Trophoblast cell (in vitro differentiated cells and primary cell): Measurements from ENCODE around the gene FHIT.
A peak's percentile ranks its signal among the peaks of the same experiment; 100 is the strongest.

Source experiments
- DNase-seq, 2 donors: peaks; one replicate each; pipeline ENCODE4 v3.0.0-alpha.2; 2016
- H2AFZ ChIP-seq: 2 replicates; pipeline ENCODE4 v1.6.1; 2013; ENCODE audit warnings: low read length, moderate library complexity, mild to moderate bottlenecking; ENCODE audit not compliant: insufficient read depth, poor library complexity
- H2AK5ac ChIP-seq: 2 replicates; pipeline ENCODE4 v1.6.1; 2013; ENCODE audit warnings: mild to moderate bottlenecking, low read length
- H2BK120ac ChIP-seq: 2 replicates; pipeline ENCODE4 v1.6.1; 2013; ENCODE audit warnings: low read length, mild to moderate bottlenecking, moderate library complexity; ENCODE audit not compliant: insufficient read depth, poor library complexity
- H2BK12ac ChIP-seq: 2 replicates; pipeline ENCODE4 v1.6.1; 2013; ENCODE audit warnings: mild to moderate bottlenecking, low read length, moderate library complexity
- H2BK5ac ChIP-seq: 2 replicates; pipeline ENCODE4 v1.6.1; 2013; ENCODE audit warnings: low read length, low read depth, moderate library complexity, mild to moderate bottlenecking; ENCODE audit not compliant: poor library complexity
- H3K14ac ChIP-seq: 2 replicates; pipeline ENCODE4 v1.6.1; 2013; ENCODE audit warnings: mild to moderate bottlenecking, low read length
- H3K18ac ChIP-seq: 2 replicates; pipeline ENCODE4 v1.6.1; 2013; ENCODE audit warnings: mild to moderate bottlenecking, low read length
- H3K23ac ChIP-seq: 2 replicates; pipeline ENCODE4 v1.6.1; 2013; ENCODE audit warnings: low read length
- H3K27ac ChIP-seq: 2 replicates; pipeline ENCODE4 v1.5.1; 2013; ENCODE audit warnings: low read depth, mild to moderate bottlenecking, inconsistent platforms, low read length, moderate library complexity
- H3K27me3 ChIP-seq: 2 replicates; pipeline ENCODE4 v1.6.1; 2013; ENCODE audit warnings: inconsistent platforms, mild to moderate bottlenecking, low read length, moderate library complexity; ENCODE audit not compliant: insufficient read depth
- H3K36me3 ChIP-seq, 2 experiments: 1 replicate in 1 of 2; 2 replicates in 1 of 2; pipeline ENCODE4 v1.6.1; 2013; ENCODE audit warnings: low read length in 2 of 2, mild to moderate bottlenecking in 2 of 2, moderate library complexity in 1 of 2; ENCODE audit not compliant: insufficient read depth in 2 of 2, control insufficient read depth in 1 of 2
- H3K4ac ChIP-seq: 2 replicates; pipeline ENCODE4 v1.6.1; 2013; ENCODE audit warnings: low read depth, mild to moderate bottlenecking, low read length, moderate library complexity
- H3K4me1 ChIP-seq, 2 experiments: 1 replicate in 1 of 2; 2 replicates in 1 of 2; pipeline ENCODE4 v1.6.1; 2013; ENCODE audit warnings: low read length in 2 of 2, mild to moderate bottlenecking in 2 of 2, moderate library complexity in 1 of 2; ENCODE audit not compliant: insufficient read depth in 2 of 2, control insufficient read depth in 1 of 2
- H3K4me2 ChIP-seq: 2 replicates; pipeline ENCODE4 v1.6.1; 2013; ENCODE audit warnings: inconsistent platforms, mild to moderate bottlenecking, low read length, moderate library complexity
- H3K4me3 ChIP-seq: 2 replicates; pipeline ENCODE4 v1.5.1; 2013; ENCODE audit warnings: mild to moderate bottlenecking, low read depth, low read length, inconsistent platforms
- H3K79me1 ChIP-seq: one replicate; pipeline ENCODE4 v1.6.1; 2013; ENCODE audit warnings: low read length
- H3K79me2 ChIP-seq: 2 replicates; pipeline ENCODE4 v1.6.1; 2013; ENCODE audit warnings: low read length, mild to moderate bottlenecking; ENCODE audit not compliant: control insufficient read depth, insufficient read depth, poor library complexity
- H3K9ac ChIP-seq: 2 replicates; pipeline ENCODE4 v1.6.1; 2013; ENCODE audit warnings: mild to moderate bottlenecking, low read length
- H3K9me3 ChIP-seq: 2 replicates; pipeline ENCODE4 v1.6.1; 2013; ENCODE audit warnings: low read depth, mild to moderate bottlenecking, control low read depth, inconsistent platforms, low read length; ENCODE audit not compliant: insufficient read depth
- H4K12ac ChIP-seq: 2 replicates; pipeline ENCODE4 v1.6.1; 2013; ENCODE audit warnings: low read depth, mild to moderate bottlenecking, low read length, moderate library complexity
- H4K8ac ChIP-seq: 2 replicates; pipeline ENCODE4 v1.6.1; 2013; ENCODE audit warnings: low read depth, mild to moderate bottlenecking, low read length, moderate library complexity
- H4K91ac ChIP-seq: one replicate; pipeline ENCODE4 v1.6.1; 2013; ENCODE audit warnings: low read depth, mild to moderate bottlenecking, low read length, moderate library complexity
- WGBS: extraction: QIAGEN DNeasy Blood & Tissue Kit; methylation state at CpG from one replicate; pipeline ENCODE4 v1.1.7; 2013; ENCODE audit warnings: missing lambda C conversion rate; ENCODE audit not compliant: insufficient read length, insufficient coverage; ENCODE audit errors: extremely low coverage; 5-methylcytosine and 5-hydroxymethylcytosine counted together

FHIT gene

GRCh38 chr3:61110576-61110975 is 140.7 kb downstream of the FHIT start:
- WGBS = no CpG with 5 or more reads among the region's 2 CpGs
- no peaks in the 10 kb centered on the region for H3K4me1 ChIP-seq
- no peaks in the 10 kb centered on the region for H3K27me3 ChIP-seq
- no peak overlapping the region for H2BK120ac ChIP-seq
- H4K8ac ChIP-seq = no peak overlapping the region
- H2AK5ac ChIP-seq = no peak overlapping the region
- H2BK12ac ChIP-seq = no peak overlapping the region
- no peak overlapping the region for H3K4ac ChIP-seq
- no peak overlapping the region for H3K27ac ChIP-seq
- no peaks in the 10 kb centered on the region for H3K9me3 ChIP-seq
- no peaks in the 10 kb centered on the region for H3K79me2 ChIP-seq
- H3K9ac ChIP-seq = no peak overlapping the region
- DNase-seq = no peak
- H3K14ac ChIP-seq = no peak overlapping the region
- H3K36me3 ChIP-seq = no peaks in the 10 kb centered on the region
- no peak overlapping the region for H2AFZ ChIP-seq
- H4K12ac ChIP-seq = no peak overlapping the region
- peaks cover 1% of the 10 kb centered on the region for H3K79me1 ChIP-seq
- H2BK5ac ChIP-seq = no peak overlapping the region
- no peak overlapping the region for H3K4me3 ChIP-seq
- no peak overlapping the region for H3K23ac ChIP-seq
- H3K18ac ChIP-seq = no peak overlapping the region
- no peak overlapping the region for H4K91ac ChIP-seq
- no peak overlapping the region for H3K4me2 ChIP-seq

DNA sequence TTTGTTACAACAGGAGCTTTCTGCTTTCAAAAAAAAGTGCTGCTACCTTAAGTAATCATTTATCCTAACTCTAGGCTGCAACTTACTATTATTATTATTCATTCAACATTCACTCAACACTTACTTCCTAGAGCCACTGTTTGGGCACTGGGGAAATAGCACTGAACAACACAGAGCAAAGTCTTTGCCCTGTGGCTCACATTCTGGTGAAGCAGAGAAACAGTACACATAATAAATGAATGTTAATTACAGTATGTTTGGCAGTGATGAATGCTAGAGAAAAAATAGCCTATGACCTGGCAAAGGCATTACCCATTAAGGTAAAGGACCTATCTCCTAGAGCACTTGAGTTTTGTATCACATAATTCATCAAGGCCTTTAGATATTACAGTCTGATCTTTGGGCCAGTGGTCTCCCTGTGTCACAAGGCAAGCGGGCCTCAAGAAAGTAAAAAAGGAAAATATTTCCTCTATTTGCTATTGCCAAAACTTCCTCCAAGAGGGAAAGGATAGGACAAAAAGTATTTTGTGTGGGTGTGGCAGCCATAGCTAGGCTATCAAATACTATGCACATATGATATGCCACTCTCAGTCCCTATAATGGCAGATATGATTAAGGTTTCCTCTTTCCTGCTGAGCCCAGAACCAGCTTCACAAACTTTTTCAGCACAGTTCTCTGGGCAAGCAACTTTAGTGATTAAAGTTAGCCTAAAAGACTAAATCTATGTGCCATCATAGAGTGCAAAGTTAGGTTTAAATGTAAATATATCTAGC is 142.8 kb downstream of the FHIT start:
- Histone ChIP-seq H2AK5ac (no peak overlapping the region), H3K36me3 (no peaks in the 10 kb centered on the region), H3K4me1 (no peaks in the 10 kb centered on the region), H4K12ac (no peak overlapping the region), H3K4me2 (no peak overlapping the region), H3K79me2 (no peaks in the 10 kb centered on the region), H3K4ac (no peak overlapping the region), H3K18ac (no peak overlapping the region), H3K9me3 (no peaks in the 10 kb centered on the region), H3K27me3 (no peaks in the 10 kb centered on the region), H4K91ac (no peak overlapping the region), H2AFZ (no peak overlapping the region), H3K9ac (no peak overlapping the region), H2BK12ac (no peak overlapping the region), H3K4me3 (no peak overlapping the region), H4K8ac (no peak overlapping the region), H3K27ac (no peak overlapping the region), H3K79me1 (no peaks in the 10 kb centered on the region), H3K23ac (no peak overlapping the region), H2BK120ac (no peak overlapping the region), H3K14ac (no peak overlapping the region), H2BK5ac (no peak overlapping the region)
- WGBS = no CpG with 5 or more reads among the region's 1 CpG
- no peak for DNase-seq

GRCh38 chr3:61094608-61095007 is 156.6 kb downstream of the FHIT start:
- Histone ChIP-seq H3K23ac (no peak overlapping the region), H2BK12ac (no peak overlapping the region), H3K4me2 (no peak overlapping the region), H3K79me2 (no peaks in the 10 kb centered on the region), H2AFZ (no peak overlapping the region), H3K18ac (no peak overlapping the region), H2BK5ac (no peak overlapping the region), H4K12ac (no peak overlapping the region), H3K36me3 (no peaks in the 10 kb centered on the region), H3K9me3 (no peaks in the 10 kb centered on the region), H2AK5ac (no peak overlapping the region), H3K4ac (no peak overlapping the region), H3K14ac (no peak overlapping the region), H3K9ac (no peak overlapping the region), H3K27me3 (no peaks in the 10 kb centered on the region), H4K8ac (no peak overlapping the region), H3K27ac (no peak overlapping the region), H2BK120ac (no peak overlapping the region), H4K91ac (no peak overlapping the region), H3K4me3 (no peak overlapping the region), H3K79me1 (no peaks in the 10 kb centered on the region), H3K4me1 (no peaks in the 10 kb centered on the region)
- no peak for DNase-seq
- WGBS = no CpG with 5 or more reads among the region's 3 CpGs

GRCh38 chr3:61093364-61093763 is 157.9 kb downstream of the FHIT start:
- Histone ChIP-seq H3K79me2 (no peaks in the 10 kb centered on the region), H4K8ac (no peak overlapping the region)
- WGBS = no CpG with 5 or more reads among the region's 2 CpGs

More at GRCh38 chr3:61093364-61093763, 157.9 kb downstream of the FHIT start:
- Histone ChIP-seq H2AFZ (no peak overlapping the region), H3K27me3 (no peaks in the 10 kb centered on the region), H3K18ac (no peak overlapping the region), H2BK5ac (no peak overlapping the region), H3K4me1 (no peaks in the 10 kb centered on the region), H4K12ac (no peak overlapping the region), H3K23ac (no peak overlapping the region), H2BK12ac (no peak overlapping the region), H2BK120ac (no peak overlapping the region), H2AK5ac (no peak overlapping the region), H3K4ac (no peak overlapping the region), H4K91ac (no peak overlapping the region), H3K4me2 (no peak overlapping the region), H3K79me1 (no peaks in the 10 kb centered on the region), H3K9me3 (no peaks in the 10 kb centered on the region), H3K4me3 (no peak overlapping the region), H3K14ac (no peak overlapping the region), H3K27ac (no peak overlapping the region), H3K9ac (no peak overlapping the region), H3K36me3 (no peaks in the 10 kb centered on the region)
- DNase-seq = peak in 1 of 2 donors; percentile 18
